Measurements from ENCODE around the gene ECM2.

DNA sequence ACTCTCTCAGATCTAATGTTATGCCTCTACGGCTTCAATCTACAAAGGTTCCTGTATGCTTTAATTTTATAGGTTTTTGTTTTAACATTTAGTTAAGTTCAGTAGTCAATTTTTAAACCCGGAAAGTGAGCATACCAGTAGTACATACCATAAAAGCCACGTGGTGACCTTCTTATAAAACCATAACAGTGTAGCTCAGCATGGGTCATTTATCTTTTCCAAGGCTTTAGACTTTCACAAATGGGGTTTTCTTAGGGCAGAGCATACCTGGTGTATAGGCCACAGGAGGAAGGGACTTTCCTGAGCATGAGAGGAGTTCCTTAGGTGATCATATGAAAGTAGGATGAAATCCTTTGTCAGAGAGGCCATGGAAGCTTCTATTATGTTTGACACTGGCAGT, 23.2 kb downstream of the ECM2 start:
- TF ChIP-seq, protein P1, sequence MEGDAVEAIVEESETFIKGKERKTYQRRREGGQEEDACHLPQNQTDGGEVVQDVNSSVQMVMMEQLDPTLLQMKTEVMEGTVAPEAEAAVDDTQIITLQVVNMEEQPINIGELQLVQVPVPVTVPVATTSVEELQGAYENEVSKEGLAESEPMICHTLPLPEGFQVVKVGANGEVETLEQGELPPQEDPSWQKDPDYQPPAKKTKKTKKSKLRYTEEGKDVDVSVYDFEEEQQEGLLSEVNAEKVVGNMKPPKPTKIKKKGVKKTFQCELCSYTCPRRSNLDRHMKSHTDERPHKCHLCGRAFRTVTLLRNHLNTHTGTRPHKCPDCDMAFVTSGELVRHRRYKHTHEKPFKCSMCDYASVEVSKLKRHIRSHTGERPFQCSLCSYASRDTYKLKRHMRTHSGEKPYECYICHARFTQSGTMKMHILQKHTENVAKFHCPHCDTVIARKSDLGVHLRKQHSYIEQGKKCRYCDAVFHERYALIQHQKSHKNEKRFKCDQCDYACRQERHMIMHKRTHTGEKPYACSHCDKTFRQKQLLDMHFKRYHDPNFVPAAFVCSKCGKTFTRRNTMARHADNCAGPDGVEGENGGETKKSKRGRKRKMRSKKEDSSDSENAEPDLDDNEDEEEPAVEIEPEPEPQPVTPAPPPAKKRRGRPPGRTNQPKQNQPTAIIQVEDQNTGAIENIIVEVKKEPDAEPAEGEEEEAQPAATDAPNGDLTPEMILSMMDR (IDR thresholded peaks at IDR 0.05), result no peak
- TF ChIP-seq POLR2A (IDR thresholded peaks at IDR 0.05), result no peak

Data from Peyer's patch (tissue), 4 donors.